Coronary artery (tissue), 2 donors: Measurements from ENCODE around the gene FITM1.

ENCODE experiments used
- DNase-seq: peaks from one replicate; pipeline ENCODE4 v3.0.0-alpha.2; 2017; ENCODE audit warnings: low spot score
- H3K27ac ChIP-seq, 2 donors: fragments of 200-600 bp; sonication (generic); one replicate each; pipeline ENCODE4 v1.5.1; 2016 to 2019
- H3K4me3 ChIP-seq: fragments of 200-600 bp; sonication (generic); 2 replicates; pipeline ENCODE4 v1.5.1; 2016; ENCODE audit warnings: mild to moderate bottlenecking, moderate library complexity
- TF ChIP-seq, protein P1 (sequence below): fragments of 200-600 bp; sonication (generic); IDR thresholded peaks from one replicate; pipeline ENCODE4 v1.5.1; 2019; ENCODE audit warnings: antibody characterized with exemption

The FITM1 gene

DNA sequence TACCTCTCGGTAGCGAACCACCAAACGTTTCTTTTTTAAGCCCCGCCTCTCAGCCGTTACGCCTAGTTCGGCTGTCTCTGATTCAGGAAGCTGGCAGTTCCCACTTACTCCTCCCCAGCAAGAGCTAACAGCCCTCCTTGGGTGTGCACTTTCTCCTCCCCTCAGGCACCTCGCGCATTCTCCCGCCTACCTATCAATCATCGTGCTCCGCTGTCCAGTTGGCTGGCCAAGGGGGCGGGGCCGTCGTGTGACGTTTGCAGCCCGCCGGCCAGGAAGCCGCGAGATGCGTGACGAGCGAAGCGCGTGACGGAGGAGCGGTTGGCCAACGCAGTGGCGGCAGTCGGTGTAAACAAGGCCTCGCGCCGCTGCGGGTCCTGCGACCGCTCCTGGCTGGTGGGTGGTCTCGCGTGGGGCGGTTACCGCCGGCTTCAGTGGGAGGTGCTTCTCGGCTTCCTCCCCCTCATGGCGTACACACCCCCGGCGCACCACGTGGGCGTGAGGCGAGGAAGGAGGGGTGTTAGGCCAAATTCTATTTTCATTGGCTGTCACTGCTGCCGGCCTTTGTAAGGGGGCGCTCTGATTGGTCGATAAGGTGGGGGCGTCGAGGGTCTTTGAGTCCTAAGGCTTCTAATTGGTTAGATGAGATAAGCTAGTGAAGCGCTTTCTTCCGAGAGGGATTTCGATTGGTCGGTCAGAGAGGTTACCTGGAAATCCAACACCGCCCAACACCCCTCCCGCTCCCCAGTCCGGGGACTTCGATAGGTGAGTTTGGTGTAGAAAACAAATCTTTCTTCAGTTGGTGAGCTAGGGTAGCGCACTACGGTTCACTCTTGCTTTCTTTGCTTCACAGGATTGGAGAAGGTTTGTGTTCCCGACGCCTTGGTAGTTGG lies 15.7 kb upstream of the FITM1 start, which contains the start of the genes DCAF11 and NRL:
TSS of gene DCAF11 (plus strand) at position 246 of the 890 bp plus-strand sequence. CDS start 818 bp downstream, outside the sequence.
TSS of gene NRL (minus strand) at position 418 of the 890 bp plus-strand sequence. CDS start 32,101 bp downstream, outside the sequence.
- DNase-seq: peak; percentile 100
- TF ChIP-seq, protein P1, sequence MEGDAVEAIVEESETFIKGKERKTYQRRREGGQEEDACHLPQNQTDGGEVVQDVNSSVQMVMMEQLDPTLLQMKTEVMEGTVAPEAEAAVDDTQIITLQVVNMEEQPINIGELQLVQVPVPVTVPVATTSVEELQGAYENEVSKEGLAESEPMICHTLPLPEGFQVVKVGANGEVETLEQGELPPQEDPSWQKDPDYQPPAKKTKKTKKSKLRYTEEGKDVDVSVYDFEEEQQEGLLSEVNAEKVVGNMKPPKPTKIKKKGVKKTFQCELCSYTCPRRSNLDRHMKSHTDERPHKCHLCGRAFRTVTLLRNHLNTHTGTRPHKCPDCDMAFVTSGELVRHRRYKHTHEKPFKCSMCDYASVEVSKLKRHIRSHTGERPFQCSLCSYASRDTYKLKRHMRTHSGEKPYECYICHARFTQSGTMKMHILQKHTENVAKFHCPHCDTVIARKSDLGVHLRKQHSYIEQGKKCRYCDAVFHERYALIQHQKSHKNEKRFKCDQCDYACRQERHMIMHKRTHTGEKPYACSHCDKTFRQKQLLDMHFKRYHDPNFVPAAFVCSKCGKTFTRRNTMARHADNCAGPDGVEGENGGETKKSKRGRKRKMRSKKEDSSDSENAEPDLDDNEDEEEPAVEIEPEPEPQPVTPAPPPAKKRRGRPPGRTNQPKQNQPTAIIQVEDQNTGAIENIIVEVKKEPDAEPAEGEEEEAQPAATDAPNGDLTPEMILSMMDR: no peak
- Histone ChIP-seq H3K27ac (peak within 1 kb of the TSS; percentile 96 to 98), H3K4me3 (peak within 1 kb of the TSS; percentile 82)

DNA sequence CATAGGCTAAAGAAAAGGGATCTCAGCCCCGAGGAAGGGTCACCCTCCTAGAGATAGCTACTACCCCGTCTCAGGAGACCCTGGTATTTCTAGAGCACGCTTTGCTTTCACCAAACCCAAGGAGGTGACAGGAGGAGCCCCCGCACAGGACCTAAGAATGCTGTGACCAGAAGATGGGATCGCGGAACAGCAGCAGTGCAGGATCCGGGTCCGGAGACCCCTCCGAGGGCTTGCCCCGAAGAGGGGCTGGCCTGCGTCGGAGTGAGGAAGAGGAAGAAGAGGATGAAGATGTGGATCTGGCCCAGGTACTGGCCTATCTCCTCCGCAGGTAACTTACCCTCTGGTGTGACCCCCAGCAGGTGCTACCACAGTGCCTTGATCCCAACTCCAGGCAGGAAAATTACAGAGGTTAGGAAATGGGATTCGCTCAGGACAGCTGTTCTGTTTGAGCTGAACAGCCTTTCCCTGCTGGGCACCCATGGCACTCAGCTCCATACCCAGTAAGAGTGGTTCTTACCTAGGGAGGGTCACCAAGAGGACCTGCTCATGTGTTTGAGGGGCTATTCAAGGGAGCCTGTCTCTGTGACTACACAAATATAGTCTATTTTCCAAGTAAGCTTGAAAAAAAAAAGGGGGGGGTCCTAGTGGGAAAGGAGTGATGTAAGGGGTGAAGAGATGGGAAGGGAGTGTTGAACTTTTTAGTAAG lies 14.9 kb upstream of the FITM1 start:
- DNase-seq: no peak
- peak overlapping the region; percentile 96 to 98 for H3K27ac ChIP-seq
- TF ChIP-seq, protein P1: no peak
- peak overlapping the region; percentile 82 for H3K4me3 ChIP-seq

DNA sequence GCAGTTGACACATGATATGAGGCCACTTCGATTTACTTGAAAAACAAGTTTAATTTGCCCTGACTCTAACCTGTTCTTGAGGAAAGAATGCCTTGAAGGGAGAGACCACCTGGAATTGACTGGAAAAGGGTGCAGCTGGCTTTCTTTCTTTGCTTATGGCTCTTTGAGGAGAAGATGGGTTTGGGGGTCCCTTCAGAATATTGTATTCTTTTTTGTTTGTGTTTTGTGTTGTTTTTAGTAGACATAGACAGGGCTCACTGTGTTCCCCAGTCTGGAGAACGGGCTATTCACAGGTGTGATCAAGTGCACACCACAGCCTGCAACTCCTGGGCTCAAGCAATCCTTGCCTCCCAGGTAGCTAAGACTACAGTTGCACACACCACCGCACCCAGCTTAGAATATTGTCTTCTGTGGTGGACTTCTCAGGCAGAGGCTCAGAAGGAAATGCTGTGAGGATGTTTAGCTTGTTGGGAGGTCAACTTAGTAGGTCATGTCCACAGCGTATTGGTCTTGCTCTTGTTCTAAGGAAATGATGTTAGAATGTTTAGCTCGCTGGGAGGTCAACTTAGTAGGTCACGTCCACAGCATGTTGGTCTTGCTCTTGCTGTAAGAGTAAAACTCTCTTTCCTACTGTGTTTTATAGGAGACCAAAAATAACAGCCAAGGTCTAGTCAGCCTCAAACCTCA lies 14.2 kb upstream of the FITM1 start:
- TF ChIP-seq, protein P1: no peak
- no peak overlapping the region for H3K27ac ChIP-seq
- H3K4me3 ChIP-seq: peak overlapping the region; percentile 82
- DNase-seq: no peak

DNA sequence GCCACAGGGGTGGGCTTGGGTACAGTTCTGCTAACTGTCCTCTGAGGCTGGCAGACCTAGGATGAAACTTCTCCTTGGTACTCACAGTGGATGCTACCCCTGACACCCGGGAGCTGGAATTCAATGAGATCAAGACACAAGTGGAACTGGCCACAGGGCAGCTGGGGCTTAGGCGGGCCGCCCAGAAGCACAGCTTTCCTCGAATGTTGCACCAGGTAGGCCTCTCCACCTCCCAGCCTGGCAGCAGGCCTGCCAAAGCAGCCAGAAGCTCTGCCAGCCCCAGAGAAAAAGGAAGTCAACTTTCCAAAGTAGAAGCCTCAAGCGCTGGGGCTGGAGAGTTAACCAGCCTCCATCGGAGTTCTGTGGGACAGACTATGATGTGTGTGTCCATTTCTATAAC lies 13.3 kb upstream of the FITM1 start:
- no peak overlapping the region for H3K27ac ChIP-seq
- no peak overlapping the region for H3K4me3 ChIP-seq
- no peak for DNase-seq
- TF ChIP-seq, protein P1: no peak

DNA sequence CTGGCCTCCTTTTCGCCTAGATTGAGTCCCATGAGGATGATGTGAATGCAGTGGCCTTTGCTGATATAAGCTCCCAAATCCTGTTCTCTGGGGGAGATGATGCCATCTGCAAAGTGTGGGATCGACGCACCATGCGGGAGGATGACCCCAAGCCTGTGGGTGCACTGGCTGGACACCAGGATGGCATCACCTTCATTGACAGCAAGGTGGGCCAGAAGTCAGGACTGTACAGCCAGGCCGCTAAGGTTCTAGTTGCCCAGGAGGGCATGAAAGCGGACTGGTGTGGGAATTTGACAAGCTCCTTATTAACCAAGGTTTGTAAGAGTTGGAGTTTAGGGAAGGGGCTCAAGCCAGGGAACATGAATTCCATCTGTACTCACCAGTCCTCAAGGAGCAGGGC lies 10.8 kb upstream of the FITM1 start:
- Histone ChIP-seq H3K27ac (no peak overlapping the region), H3K4me3 (no peak overlapping the region)
- TF ChIP-seq, protein P1: no peak
- no peak for DNase-seq

DNA sequence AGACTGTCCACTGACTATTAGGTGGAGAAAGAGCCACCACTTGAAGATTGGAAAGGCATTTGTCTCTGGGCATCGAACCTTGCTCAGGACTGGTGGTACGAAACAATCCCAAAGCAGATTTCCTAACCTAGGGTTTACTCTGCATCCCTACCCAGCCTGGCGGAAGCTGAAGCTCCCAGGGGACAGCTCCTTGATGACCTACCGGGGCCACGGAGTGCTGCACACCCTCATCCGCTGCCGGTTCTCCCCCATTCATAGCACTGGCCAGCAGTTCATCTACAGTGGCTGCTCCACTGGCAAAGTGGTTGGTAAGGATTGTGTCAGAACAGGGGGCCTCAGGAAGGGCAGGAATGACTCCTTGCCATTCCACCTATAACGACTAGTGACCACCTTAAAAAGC lies 9.2 kb upstream of the FITM1 start:
- H3K4me3 ChIP-seq: no peak overlapping the region

More for the DNA sequence above, 9.2 kb upstream of the FITM1 start:
- no peak for DNase-seq
- no peak overlapping the region for H3K27ac ChIP-seq
- TF ChIP-seq, protein P1: no peak
